Peyer's patch (tissue), 4 donors: ENCODE measurements around the gene F11R. TPM values are rescaled to one million over a fixed set of nuclear protein-coding genes. Genes with fewer than 3 reads are reported as not detected.

ENCODE experiments used
- DNase-seq, 3 donors: peaks; one replicate each; pipeline ENCODE4 v3.0.0-alpha.2; 2017 to 2019
- H3K27ac ChIP-seq, 4 donors: fragments of 200-600 bp; sonication (generic); one replicate each; pipeline ENCODE4 v1.5.1; 2016 to 2019
- H3K27me3 ChIP-seq, 2 donors: fragments of 200-600 bp; sonication (generic); one replicate each; pipeline ENCODE4 v1.5.1; 2019
- H3K36me3 ChIP-seq, 3 donors: fragments of 200-600 bp; sonication (generic); one replicate each; pipeline ENCODE4 v1.5.1; 2016 to 2019
- H3K4me1 ChIP-seq, 4 donors: fragments of 200-600 bp; sonication (generic); one replicate each; pipeline ENCODE4 v1.5.1; 2016 to 2019
- H3K4me3 ChIP-seq, 4 donors: fragments of 200-600 bp; sonication (generic); 1 replicate in 3 of 4; 2 replicates in 1 of 4; pipeline ENCODE4 v1.5.1; 2016 to 2019; ENCODE audit warnings: mild to moderate bottlenecking in 1 of 4
- H3K9me3 ChIP-seq, 4 donors: fragments of 200-600 bp; sonication (generic); one replicate each; pipeline ENCODE4 v1.5.1; 2016 to 2019; ENCODE audit warnings: mild to moderate bottlenecking in 1 of 4
- CTCF ChIP-seq, 6 experiments: fragments of 450-650 bp in 4 of 6; fragments of 200-600 bp in 2 of 6; sonication (generic) in 1 of 6; IDR thresholded peaks; one replicate each; pipeline ENCODE4 v1.5.1; 2017 to 2019; ENCODE audit warnings: antibody characterized with exemption in 6 of 6, mild to moderate bottlenecking in 3 of 6, moderate library complexity in 1 of 6
- POLR2A ChIP-seq, 2 donors: fragments of 450-650 bp; IDR thresholded peaks; one replicate each; pipeline ENCODE4 v1.5.1; 2017; ENCODE audit warnings: antibody characterized with exemption in 2 of 2, mild to moderate bottlenecking in 2 of 2, moderate library complexity in 2 of 2
- total RNA-seq, 4 donors: library from RNA; depleted of rRNA; stranded (reverse); fragments of >200 nt; gene quantifications; one replicate each; pipeline ENCODE4 v1.1.0, GENCODE V29; 2016

The F11R gene
- total RNA-seq, 4 donors from 2014 or later, result 28.9 to 138 (median 110) TPM

GRCh38 chr1:161048949-161049722, 28.2 kb upstream of the F11R start:
- DNase-seq, result no peak
- Histone ChIP-seq H3K9me3 (no peaks in the 10 kb centered on the region), H3K36me3 (peaks cover 0 to 24% (median 0%) of the 10 kb centered on the region in 3 donors), H3K27ac (no peak overlapping the region), H3K27me3 (no peaks in the 10 kb centered on the region), H3K4me3 (no peak overlapping the region), H3K4me1 (peaks cover 0 to 12% (median 4%) of the 10 kb centered on the region in 4 donors)
- no peak for TF ChIP-seq CTCF (IDR thresholded peaks at IDR 0.05)
- no peak for TF ChIP-seq POLR2A (IDR thresholded peaks at IDR 0.05)

GRCh38 chr1:161047436-161048420, 26.8 kb upstream of the F11R start:
- Histone ChIP-seq H3K27ac (peak overlapping the region in 3 of 4 donors; percentile 4 to 98 (median 96)), H3K36me3 (peaks cover 0 to 22% (median 0%) of the 10 kb centered on the region in 3 donors)

GRCh38 chr1:161046605-161047228, 25.8 kb upstream of the F11R start:
- H3K36me3 ChIP-seq, result peaks cover 0 to 27% (median 0%) of the 10 kb centered on the region in 3 donors
- H3K27ac ChIP-seq, result peak overlapping the region; percentile 93 to 98 (median 96)
- no peaks in the 10 kb centered on the region for H3K9me3 ChIP-seq
- peak overlapping the region; percentile 77 to 95 (median 86) for H3K4me3 ChIP-seq
- no peak for DNase-seq
- TF ChIP-seq POLR2A (IDR thresholded peaks at IDR 0.05), result no peak
- TF ChIP-seq CTCF (IDR thresholded peaks at IDR 0.05), result no peak
- no peaks in the 10 kb centered on the region for H3K27me3 ChIP-seq
- H3K4me1 ChIP-seq, result peaks cover 0 to 19% (median 6%) of the 10 kb centered on the region in 4 donors

More at GRCh38 chr1:161047436-161048420, 26.8 kb upstream of the F11R start:
- no peak for DNase-seq
- TF ChIP-seq CTCF (IDR thresholded peaks at IDR 0.05), result no peak
- no peak for TF ChIP-seq POLR2A (IDR thresholded peaks at IDR 0.05)
- Histone ChIP-seq H3K9me3 (no peaks in the 10 kb centered on the region), H3K4me1 (peaks cover 0 to 19% (median 6%) of the 10 kb centered on the region in 4 donors), H3K27me3 (no peaks in the 10 kb centered on the region), H3K4me3 (no peak overlapping the region)

GRCh38 chr1:161045736-161046604, 25.0 kb upstream of the F11R start, which contains the start of gene USF1:
Gene USF1, minus strand, starts transcription at chr1:161045977. Its CDS starts 2,702 bp downstream, at chr1:161043275.
- H3K9me3 ChIP-seq, result no peaks in the 10 kb centered on the region
- H3K4me3 ChIP-seq, result peak within 1 kb of the TSS; percentile 77 to 95 (median 86)
- peaks cover 0 to 12% (median 6%) of the 10 kb centered on the region in 4 donors for H3K4me1 ChIP-seq
- peak within 1 kb of the TSS; percentile 93 to 98 (median 96) for H3K27ac ChIP-seq
- H3K36me3 ChIP-seq, result peaks cover 0 to 27% (median 0%) of the 10 kb centered on the region in 3 donors
- peak; percentile 93 to 97 (median 95) for DNase-seq
- TF ChIP-seq POLR2A (IDR thresholded peaks at IDR 0.05) (peak; percentile 64 to 86), CTCF (IDR thresholded peaks at IDR 0.05) (no peak)
- no peaks in the 10 kb centered on the region for H3K27me3 ChIP-seq
